ENCODE results near the gene SPPL2C.

DNA sequence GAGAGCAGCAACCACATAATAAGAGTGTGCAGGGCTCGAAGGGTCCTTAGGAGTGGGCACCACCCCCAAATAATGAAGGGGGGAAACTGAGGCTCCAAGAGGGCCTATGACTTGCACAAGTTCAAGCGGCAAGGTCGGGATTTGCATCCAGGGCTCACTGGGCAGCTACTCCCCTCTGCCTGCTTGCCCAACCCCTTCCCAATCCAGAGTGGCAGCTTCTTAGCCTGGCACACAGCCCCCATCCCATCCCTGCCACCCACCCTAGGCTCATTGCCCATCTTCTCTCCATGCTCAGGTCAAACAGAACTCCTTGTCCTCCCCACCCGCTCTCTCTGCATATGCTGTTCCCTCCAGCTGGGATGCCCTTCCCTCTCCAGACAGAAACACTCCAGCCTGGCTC lies 2.4 kb downstream of the SPPL2C start:
- TF ChIP-seq, protein P1, sequence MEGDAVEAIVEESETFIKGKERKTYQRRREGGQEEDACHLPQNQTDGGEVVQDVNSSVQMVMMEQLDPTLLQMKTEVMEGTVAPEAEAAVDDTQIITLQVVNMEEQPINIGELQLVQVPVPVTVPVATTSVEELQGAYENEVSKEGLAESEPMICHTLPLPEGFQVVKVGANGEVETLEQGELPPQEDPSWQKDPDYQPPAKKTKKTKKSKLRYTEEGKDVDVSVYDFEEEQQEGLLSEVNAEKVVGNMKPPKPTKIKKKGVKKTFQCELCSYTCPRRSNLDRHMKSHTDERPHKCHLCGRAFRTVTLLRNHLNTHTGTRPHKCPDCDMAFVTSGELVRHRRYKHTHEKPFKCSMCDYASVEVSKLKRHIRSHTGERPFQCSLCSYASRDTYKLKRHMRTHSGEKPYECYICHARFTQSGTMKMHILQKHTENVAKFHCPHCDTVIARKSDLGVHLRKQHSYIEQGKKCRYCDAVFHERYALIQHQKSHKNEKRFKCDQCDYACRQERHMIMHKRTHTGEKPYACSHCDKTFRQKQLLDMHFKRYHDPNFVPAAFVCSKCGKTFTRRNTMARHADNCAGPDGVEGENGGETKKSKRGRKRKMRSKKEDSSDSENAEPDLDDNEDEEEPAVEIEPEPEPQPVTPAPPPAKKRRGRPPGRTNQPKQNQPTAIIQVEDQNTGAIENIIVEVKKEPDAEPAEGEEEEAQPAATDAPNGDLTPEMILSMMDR (conservative IDR thresholded peaks at IDR 0.05; ENCODE audit: low read depth, low read length), result no peak
- TF ChIP-seq EZH2 (IDR thresholded peaks at IDR 0.05; ENCODE audit: borderline replicate concordance, low read depth, low read length, poor library complexity, severe bottlenecking), result no peak
